Activated B cell treated with CpG ODN at 0.5 μM for 24 hours (primary cell): ENCODE measurements around the gene OGA. TPM values are rescaled to one million over a fixed set of nuclear protein-coding genes. Genes with fewer than 3 reads are reported as not detected.

Experiments used
- ATAC-seq: fragments of 200-7000 bp; cut with Tn5 transposase; one replicate; pipeline ENCODE4 v1.10.0; 2021; ENCODE audit warnings: low read depth, mild to moderate bottlenecking, moderate library complexity
- CTCF ChIA-PET: fragments of 350-600 bp; sonication (Branson Sonifier 250); formaldehyde crosslinking; loops from one replicate; lab custom pipeline; 2021; ENCODE audit warnings: antibody characterized with exemption; lab: Charles Lee
- POLR2A ChIA-PET: fragments of 350-600 bp; sonication (Branson Sonifier 250); formaldehyde crosslinking; loops from one replicate; lab custom pipeline; 2021; ENCODE audit warnings: antibody characterized with exemption; lab: Charles Lee
- DNase-seq: peaks from one replicate; pipeline ENCODE4 v3.0.0; 2022
- H3K27ac Mint-ChIP-seq: one replicate; pipeline ENCODE4 v1.8.0; 2020; ENCODE audit warnings: mixed read lengths
- H3K27me3 Mint-ChIP-seq: one replicate; pipeline ENCODE4 v1.8.0; 2021; ENCODE audit warnings: mixed read lengths
- H3K36me3 Mint-ChIP-seq: one replicate; pipeline ENCODE4 v1.8.0; 2021; ENCODE audit warnings: low read depth, mixed read lengths
- H3K4me1 Mint-ChIP-seq: one replicate; pipeline ENCODE4 v1.8.0; 2021; ENCODE audit warnings: mixed read lengths
- H3K4me3 Mint-ChIP-seq: one replicate; pipeline ENCODE4 v1.8.0; 2020; ENCODE audit warnings: mild to moderate bottlenecking, mixed read lengths
- H3K9me3 Mint-ChIP-seq: one replicate; pipeline ENCODE4 v1.8.0; 2020; ENCODE audit warnings: mixed read lengths
- intact Hi-C: fragments of 100-400 bp; cut with micrococcal nuclease; formaldehyde crosslinking; loops from one replicate; pipeline ENCODE4 v1.15.1; 2024
- total RNA-seq: library from RNA; stranded (reverse); gene quantifications from 2 replicates; pipeline ENCODE4 v1.2.3, GENCODE V29; 2022
- TF ChIP-seq, protein P1 (sequence below): fragments of 200-600 bp; IDR thresholded peaks from one replicate; pipeline ENCODE4 v1.8.0; 2022; ENCODE audit warnings: antibody characterized with exemption, mild to moderate bottlenecking

OGA gene
- total RNA-seq, 1 donor from 2014 or later, result 271 TPM

GRCh38 chr10:101744267-101744666 is 74.0 kb downstream of the OGA start:
- Mint-ChIP-seq H3K4me3 (no peak overlapping the region), H3K36me3 (no peaks in the 10 kb centered on the region), H3K9me3 (no peaks in the 10 kb centered on the region), H3K27ac (no peak overlapping the region), H3K4me1 (no peaks in the 10 kb centered on the region), H3K27me3 (peaks cover 27% of the 10 kb centered on the region)
- ATAC-seq, result no peak
- ChIA-PET POLR2A (no interaction called here), CTCF (no interaction called here)
- DNase-seq, result no peak
- TF ChIP-seq, protein P1, sequence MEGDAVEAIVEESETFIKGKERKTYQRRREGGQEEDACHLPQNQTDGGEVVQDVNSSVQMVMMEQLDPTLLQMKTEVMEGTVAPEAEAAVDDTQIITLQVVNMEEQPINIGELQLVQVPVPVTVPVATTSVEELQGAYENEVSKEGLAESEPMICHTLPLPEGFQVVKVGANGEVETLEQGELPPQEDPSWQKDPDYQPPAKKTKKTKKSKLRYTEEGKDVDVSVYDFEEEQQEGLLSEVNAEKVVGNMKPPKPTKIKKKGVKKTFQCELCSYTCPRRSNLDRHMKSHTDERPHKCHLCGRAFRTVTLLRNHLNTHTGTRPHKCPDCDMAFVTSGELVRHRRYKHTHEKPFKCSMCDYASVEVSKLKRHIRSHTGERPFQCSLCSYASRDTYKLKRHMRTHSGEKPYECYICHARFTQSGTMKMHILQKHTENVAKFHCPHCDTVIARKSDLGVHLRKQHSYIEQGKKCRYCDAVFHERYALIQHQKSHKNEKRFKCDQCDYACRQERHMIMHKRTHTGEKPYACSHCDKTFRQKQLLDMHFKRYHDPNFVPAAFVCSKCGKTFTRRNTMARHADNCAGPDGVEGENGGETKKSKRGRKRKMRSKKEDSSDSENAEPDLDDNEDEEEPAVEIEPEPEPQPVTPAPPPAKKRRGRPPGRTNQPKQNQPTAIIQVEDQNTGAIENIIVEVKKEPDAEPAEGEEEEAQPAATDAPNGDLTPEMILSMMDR, result no peak
- intact Hi-C loops, result no loop called here

- POLR2A ChIA-PET, result interaction anchor here (0.6 kb wide), 1 partner anchor 11 kb away, joined by 5 read pairs; no protein-coding TSS in a partner anchor
- H3K4me1 Mint-ChIP-seq, result no peaks in the 10 kb centered on the region
- H3K4me3 Mint-ChIP-seq, result no peak overlapping the region
- no peak for DNase-seq
- ATAC-seq, result no peak
- TF ChIP-seq, protein P1, result no peak
- CTCF ChIA-PET, result no interaction called here
- no peak overlapping the region for H3K27ac Mint-ChIP-seq
- no peaks in the 10 kb centered on the region for H3K9me3 Mint-ChIP-seq
- no peaks in the 10 kb centered on the region for H3K36me3 Mint-ChIP-seq
- intact Hi-C loops, result no loop called here
- H3K27me3 Mint-ChIP-seq, result peaks cover 27% of the 10 kb centered on the region
Measured at GRCh38 chr10:101741938-101742337, 76.3 kb downstream of the OGA start.

DNA sequence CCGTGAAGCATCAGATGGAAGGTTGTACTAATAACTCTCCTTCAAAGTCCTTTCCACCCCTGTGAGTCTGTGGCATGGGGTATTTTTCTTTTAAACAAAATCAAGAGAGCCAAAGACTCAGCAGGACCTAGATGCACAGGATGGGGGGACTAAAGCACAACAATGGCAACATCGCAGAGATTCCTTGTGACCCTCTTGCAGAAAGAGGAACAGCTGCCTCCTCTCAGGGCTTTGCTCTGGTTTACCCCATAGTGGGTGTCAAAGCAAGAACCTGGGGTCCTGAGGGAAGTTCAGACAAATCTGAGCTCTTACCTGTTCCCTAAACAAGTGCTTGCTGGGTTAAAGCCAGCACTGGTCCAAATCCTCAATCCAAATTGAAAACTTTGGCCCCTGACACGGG is 81.6 kb downstream of the OGA start:
- H3K4me1 Mint-ChIP-seq, result no peaks in the 10 kb centered on the region
- H3K9me3 Mint-ChIP-seq, result no peaks in the 10 kb centered on the region
- H3K4me3 Mint-ChIP-seq, result no peak overlapping the region
- ChIA-PET CTCF (no interaction called here), POLR2A (no interaction called here)
- DNase-seq, result no peak
- peaks cover 36% of the 10 kb centered on the region for H3K27me3 Mint-ChIP-seq
- intact Hi-C loops, result no loop called here
- H3K27ac Mint-ChIP-seq, result no peak overlapping the region
- TF ChIP-seq, protein P1, result no peak
- H3K36me3 Mint-ChIP-seq, result no peaks in the 10 kb centered on the region
- no peak for ATAC-seq

Other genes with a start within 250 kb of the OGA start
- gene POLL, start 230.2 kb downstream of the OGA start, total RNA-seq, result 35.0 and 39.5 TPM in 2 replicates
- 2.3 and 2.9 TPM in 2 replicates for gene DPCD, start 230.1 kb downstream of the OGA start, total RNA-seq
- gene FBXW4, start 123.3 kb downstream of the OGA start, total RNA-seq, result 69.4 and 74.2 TPM in 2 replicates
- gene FGF8, start 42.3 kb downstream of the OGA start, total RNA-seq, result not detected in 2 replicates
- gene NPM3, start 35.0 kb downstream of the OGA start, total RNA-seq, result 48.1 and 60.7 TPM in 2 replicates
- 7.0 and 7.1 TPM in 2 replicates for gene KCNIP2, start 25.4 kb upstream of the OGA start, total RNA-seq
- gene ARMH3, start 237.7 kb upstream of the OGA start, total RNA-seq, result 26.8 and 35.4 TPM in 2 replicates
- 22.8 and 23.0 TPM in 2 replicates for gene HPS6, start 246.9 kb upstream of the OGA start, total RNA-seq